SK-N-SH treated with all-trans-retinoic acid at 6 μM for 48 hours (cell line): ENCODE results near the gene GNAS.

Experiments
- ATAC-seq: fragments of 200-7000 bp; cut with Tn5 transposase; 3 replicates; pipeline ENCODE4 v1.9.1; 2020; ENCODE audit warnings: mild to moderate bottlenecking, moderate library complexity
- ARNTL ChIP-seq: fragments of 450-650 bp; formaldehyde crosslinking; IDR thresholded peaks from 2 replicates; pipeline ENCODE4 v1.5.0; 2020; ENCODE audit warnings: low read depth, mild to moderate bottlenecking, moderate library complexity, borderline replicate concordance
- BACH2 ChIP-seq: fragments of 250-450 bp; sonication (Bioruptor Pico); IDR thresholded peaks from 2 replicates; pipeline ENCODE4 v1.9.0; 2021; ENCODE audit warnings: mild to moderate bottlenecking, borderline replicate concordance
- CSDC2 ChIP-seq: fragments of 250-450 bp; sonication (Bioruptor Pico); IDR thresholded peaks from 2 replicates; pipeline ENCODE4 v1.5.0; 2020; ENCODE audit warnings: mild to moderate bottlenecking, moderate library complexity
- ESRRG ChIP-seq: fragments of 250-450 bp; sonication (Bioruptor Pico); IDR thresholded peaks from 2 replicates; pipeline ENCODE4 v1.6.1; 2021; ENCODE audit warnings: mild to moderate bottlenecking
- GLIS3 ChIP-seq: fragments of 250-450 bp; sonication (Bioruptor Pico); IDR thresholded peaks from 2 replicates; pipeline ENCODE4 v1.5.0; 2020; ENCODE audit warnings: mild to moderate bottlenecking, moderate library complexity
- ISL1 ChIP-seq: fragments of 250-450 bp; sonication (Bioruptor Pico); IDR thresholded peaks from 2 replicates; pipeline ENCODE4 v2.1.2; 2022; ENCODE audit warnings: mild to moderate bottlenecking, moderate library complexity
- OSR1 ChIP-seq: fragments of 250-450 bp; sonication (Bioruptor Pico); IDR thresholded peaks from 2 replicates; pipeline ENCODE4 v1.8.0; 2022; ENCODE audit warnings: moderate library complexity, mild to moderate bottlenecking, inconsistent platforms
- POU6F1 ChIP-seq: fragments of 250-450 bp; sonication (Bioruptor Pico); IDR thresholded peaks from 2 replicates; pipeline ENCODE4 v1.8.0; 2021; ENCODE audit warnings: low read depth, mild to moderate bottlenecking, moderate library complexity, borderline replicate concordance
- PPARA ChIP-seq: fragments of 250-450 bp; sonication (Bioruptor Pico); IDR thresholded peaks from 2 replicates; pipeline ENCODE4 v1.5.0; 2020; ENCODE audit warnings: mild to moderate bottlenecking, borderline replicate concordance
- RARB ChIP-seq: fragments of 250-450 bp; sonication (Bioruptor Pico); IDR thresholded peaks from 2 replicates; pipeline ENCODE4 v1.8.0; 2021; ENCODE audit warnings: mild to moderate bottlenecking, moderate library complexity
- SNAI2 ChIP-seq: fragments of 250-450 bp; sonication (Bioruptor Pico); IDR thresholded peaks from 2 replicates; pipeline ENCODE4 v1.5.0; 2020; ENCODE audit warnings: mild to moderate bottlenecking, moderate library complexity
- TCF4 ChIP-seq: fragments of 250-450 bp; sonication (Bioruptor Pico); IDR thresholded peaks from 2 replicates; pipeline ENCODE4 v1.8.0; 2021; ENCODE audit warnings: mild to moderate bottlenecking, moderate library complexity, borderline replicate concordance
- TOX ChIP-seq: fragments of 250-450 bp; sonication (Bioruptor Pico); IDR thresholded peaks from 2 replicates; pipeline ENCODE4 v1.8.0; 2021; ENCODE audit warnings: mild to moderate bottlenecking, moderate library complexity, borderline replicate concordance
- ZC3H10 ChIP-seq: fragments of 250-450 bp; sonication (Bioruptor Pico); IDR thresholded peaks from 2 replicates; pipeline ENCODE4 v1.5.1; 2021; ENCODE audit warnings: mild to moderate bottlenecking, moderate library complexity
- ZFP3 ChIP-seq: fragments of 250-450 bp; sonication (Bioruptor Pico); IDR thresholded peaks from 2 replicates; pipeline ENCODE4 v1.5.0; 2020; ENCODE audit warnings: mild to moderate bottlenecking, moderate library complexity
- ZFP30 ChIP-seq: fragments of 450-650 bp; formaldehyde crosslinking; IDR thresholded peaks from 2 replicates; pipeline ENCODE4 v1.5.0; 2022; ENCODE audit warnings: mild to moderate bottlenecking, moderate library complexity
- ZNF565 ChIP-seq: fragments of 450-650 bp; formaldehyde crosslinking; conservative IDR thresholded peaks from 2 replicates; pipeline ENCODE4 v1.5.0; 2020; ENCODE audit warnings: low read depth, mild to moderate bottlenecking, moderate library complexity
- ZNF70 ChIP-seq: fragments of 450-650 bp; formaldehyde crosslinking; IDR thresholded peaks from 2 replicates; pipeline ENCODE4 v1.5.0; 2020; ENCODE audit warnings: mild to moderate bottlenecking, moderate library complexity
- ZNF8 ChIP-seq: fragments of 450-650 bp; formaldehyde crosslinking; IDR thresholded peaks from 2 replicates; pipeline ENCODE4 v1.5.0; 2020; ENCODE audit warnings: mild to moderate bottlenecking, moderate library complexity
- TF ChIP-seq, protein P1 (sequence below): fragments of 250-450 bp; sonication (Bioruptor Pico); IDR thresholded peaks from 2 replicates; pipeline ENCODE4 v1.5.1; 2020; ENCODE audit warnings: low read depth, mild to moderate bottlenecking, moderate library complexity
- TF ChIP-seq, protein P2 (sequence below): fragments of 250-450 bp; sonication (Bioruptor Pico); IDR thresholded peaks from 2 replicates; pipeline ENCODE4 v1.5.0; 2020; ENCODE audit warnings: mild to moderate bottlenecking, moderate library complexity
- TF ChIP-seq, protein P3 (sequence below): fragments of 250-450 bp; sonication (Bioruptor Pico); IDR thresholded peaks from 2 replicates; pipeline ENCODE4 v1.5.1; 2021; ENCODE audit warnings: mild to moderate bottlenecking, moderate library complexity
- TF ChIP-seq, protein P4 (sequence below): fragments of 250-450 bp; sonication (Bioruptor Pico); IDR thresholded peaks from 2 replicates; pipeline ENCODE4 v1.8.0; 2020; ENCODE audit warnings: mild to moderate bottlenecking, moderate library complexity, borderline replicate concordance

Gene GNAS

DNA sequence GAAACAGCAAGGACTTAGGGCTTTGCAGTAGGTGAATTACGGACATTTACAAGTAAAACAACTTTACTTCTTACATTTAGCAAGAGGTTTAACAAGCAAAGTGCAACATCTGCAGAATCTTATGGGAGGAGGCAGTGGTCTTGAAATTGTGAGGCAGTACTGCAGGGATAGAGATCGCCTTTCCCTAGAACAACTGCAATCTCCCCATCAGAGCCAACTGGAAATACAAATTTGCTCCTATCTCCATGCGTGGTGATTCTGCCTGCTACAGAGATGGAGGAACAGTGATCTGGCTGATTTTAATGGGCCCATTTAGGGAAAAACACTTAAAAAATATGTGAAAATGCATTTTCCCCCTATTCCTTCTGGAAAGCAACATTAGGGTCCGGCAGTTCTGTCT, 25.9 kb downstream of the GNAS start:
- TF ChIP-seq ZFP3 (CRISPR knock-in tag) (no peak), GLIS3 (no peak), ZC3H10 (CRISPR knock-in tag) (no peak), ZNF70 (CRISPR knock-in tag) (no peak), ISL1 (no peak), SNAI2 (CRISPR knock-in tag) (no peak), BACH2 (CRISPR knock-in tag) (no peak), OSR1 (CRISPR knock-in tag) (no peak), RARB (CRISPR knock-in tag) (no peak), ARNTL (no peak), TCF4 (CRISPR knock-in tag) (no peak), ZFP30 (no peak), ZNF565 (CRISPR knock-in tag) (no peak), TOX (no peak), POU6F1 (CRISPR knock-in tag) (no peak), ZNF8 (CRISPR knock-in tag) (no peak)
- TF ChIP-seq, protein P1, sequence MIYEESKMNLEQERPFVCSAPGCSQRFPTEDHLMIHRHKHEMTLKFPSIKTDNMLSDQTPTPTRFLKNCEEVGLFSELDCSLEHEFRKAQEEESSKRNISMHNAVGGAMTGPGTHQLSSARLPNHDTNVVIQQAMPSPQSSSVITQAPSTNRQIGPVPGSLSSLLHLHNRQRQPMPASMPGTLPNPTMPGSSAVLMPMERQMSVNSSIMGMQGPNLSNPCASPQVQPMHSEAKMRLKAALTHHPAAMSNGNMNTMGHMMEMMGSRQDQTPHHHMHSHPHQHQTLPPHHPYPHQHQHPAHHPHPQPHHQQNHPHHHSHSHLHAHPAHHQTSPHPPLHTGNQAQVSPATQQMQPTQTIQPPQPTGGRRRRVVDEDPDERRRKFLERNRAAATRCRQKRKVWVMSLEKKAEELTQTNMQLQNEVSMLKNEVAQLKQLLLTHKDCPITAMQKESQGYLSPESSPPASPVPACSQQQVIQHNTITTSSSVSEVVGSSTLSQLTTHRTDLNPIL (CRISPR knock-in tag), result no peak
- TF ChIP-seq, protein P2, sequence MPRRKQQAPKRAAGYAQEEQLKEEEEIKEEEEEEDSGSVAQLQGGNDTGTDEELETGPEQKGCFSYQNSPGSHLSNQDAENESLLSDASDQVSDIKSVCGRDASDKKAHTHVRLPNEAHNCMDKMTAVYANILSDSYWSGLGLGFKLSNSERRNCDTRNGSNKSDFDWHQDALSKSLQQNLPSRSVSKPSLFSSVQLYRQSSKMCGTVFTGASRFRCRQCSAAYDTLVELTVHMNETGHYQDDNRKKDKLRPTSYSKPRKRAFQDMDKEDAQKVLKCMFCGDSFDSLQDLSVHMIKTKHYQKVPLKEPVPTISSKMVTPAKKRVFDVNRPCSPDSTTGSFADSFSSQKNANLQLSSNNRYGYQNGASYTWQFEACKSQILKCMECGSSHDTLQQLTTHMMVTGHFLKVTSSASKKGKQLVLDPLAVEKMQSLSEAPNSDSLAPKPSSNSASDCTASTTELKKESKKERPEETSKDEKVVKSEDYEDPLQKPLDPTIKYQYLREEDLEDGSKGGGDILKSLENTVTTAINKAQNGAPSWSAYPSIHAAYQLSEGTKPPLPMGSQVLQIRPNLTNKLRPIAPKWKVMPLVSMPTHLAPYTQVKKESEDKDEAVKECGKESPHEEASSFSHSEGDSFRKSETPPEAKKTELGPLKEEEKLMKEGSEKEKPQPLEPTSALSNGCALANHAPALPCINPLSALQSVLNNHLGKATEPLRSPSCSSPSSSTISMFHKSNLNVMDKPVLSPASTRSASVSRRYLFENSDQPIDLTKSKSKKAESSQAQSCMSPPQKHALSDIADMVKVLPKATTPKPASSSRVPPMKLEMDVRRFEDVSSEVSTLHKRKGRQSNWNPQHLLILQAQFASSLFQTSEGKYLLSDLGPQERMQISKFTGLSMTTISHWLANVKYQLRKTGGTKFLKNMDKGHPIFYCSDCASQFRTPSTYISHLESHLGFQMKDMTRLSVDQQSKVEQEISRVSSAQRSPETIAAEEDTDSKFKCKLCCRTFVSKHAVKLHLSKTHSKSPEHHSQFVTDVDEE (CRISPR knock-in tag), result no peak
- TF ChIP-seq, protein P3, sequence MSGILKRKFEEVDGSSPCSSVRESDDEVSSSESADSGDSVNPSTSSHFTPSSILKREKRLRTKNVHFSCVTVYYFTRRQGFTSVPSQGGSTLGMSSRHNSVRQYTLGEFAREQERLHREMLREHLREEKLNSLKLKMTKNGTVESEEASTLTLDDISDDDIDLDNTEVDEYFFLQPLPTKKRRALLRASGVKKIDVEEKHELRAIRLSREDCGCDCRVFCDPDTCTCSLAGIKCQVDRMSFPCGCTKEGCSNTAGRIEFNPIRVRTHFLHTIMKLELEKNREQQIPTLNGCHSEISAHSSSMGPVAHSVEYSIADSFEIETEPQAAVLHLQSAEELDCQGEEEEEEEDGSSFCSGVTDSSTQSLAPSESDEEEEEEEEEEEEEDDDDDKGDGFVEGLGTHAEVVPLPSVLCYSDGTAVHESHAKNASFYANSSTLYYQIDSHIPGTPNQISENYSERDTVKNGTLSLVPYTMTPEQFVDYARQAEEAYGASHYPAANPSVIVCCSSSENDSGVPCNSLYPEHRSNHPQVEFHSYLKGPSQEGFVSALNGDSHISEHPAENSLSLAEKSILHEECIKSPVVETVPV (CRISPR knock-in tag), result no peak
- no peak for ATAC-seq

DNA sequence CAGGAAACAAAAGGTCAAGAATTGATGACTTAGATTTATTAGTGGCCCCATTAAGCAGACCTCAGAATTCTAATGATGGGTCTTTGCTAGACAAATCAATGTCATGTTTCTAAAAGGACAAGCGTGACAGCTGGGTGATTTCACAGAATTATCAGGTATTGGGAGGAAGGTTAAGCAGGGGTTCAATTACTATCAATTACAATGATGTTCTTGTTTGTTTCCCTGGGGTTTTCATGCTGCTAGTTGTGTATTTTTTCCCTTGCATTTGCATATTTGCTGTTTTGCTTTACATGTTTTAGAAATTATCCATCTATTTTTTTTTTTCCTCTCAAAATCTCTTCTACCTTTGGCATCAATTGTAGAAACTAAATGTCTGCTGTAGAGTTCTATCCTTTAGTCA, 27.9 kb downstream of the GNAS start:
- no peak for ATAC-seq
- TF ChIP-seq PPARA (CRISPR knock-in tag) (no peak), GLIS3 (no peak), ZFP3 (CRISPR knock-in tag) (no peak), TOX (no peak), ISL1 (no peak), ZNF70 (CRISPR knock-in tag) (no peak), ZNF8 (CRISPR knock-in tag) (no peak), ZFP30 (no peak), CSDC2 (CRISPR knock-in tag) (no peak), ZC3H10 (CRISPR knock-in tag) (no peak), TCF4 (CRISPR knock-in tag) (no peak), ESRRG (CRISPR knock-in tag) (no peak), BACH2 (CRISPR knock-in tag) (no peak), SNAI2 (CRISPR knock-in tag) (no peak), ZNF565 (CRISPR knock-in tag) (no peak), OSR1 (CRISPR knock-in tag) (no peak)
- TF ChIP-seq, protein P4, sequence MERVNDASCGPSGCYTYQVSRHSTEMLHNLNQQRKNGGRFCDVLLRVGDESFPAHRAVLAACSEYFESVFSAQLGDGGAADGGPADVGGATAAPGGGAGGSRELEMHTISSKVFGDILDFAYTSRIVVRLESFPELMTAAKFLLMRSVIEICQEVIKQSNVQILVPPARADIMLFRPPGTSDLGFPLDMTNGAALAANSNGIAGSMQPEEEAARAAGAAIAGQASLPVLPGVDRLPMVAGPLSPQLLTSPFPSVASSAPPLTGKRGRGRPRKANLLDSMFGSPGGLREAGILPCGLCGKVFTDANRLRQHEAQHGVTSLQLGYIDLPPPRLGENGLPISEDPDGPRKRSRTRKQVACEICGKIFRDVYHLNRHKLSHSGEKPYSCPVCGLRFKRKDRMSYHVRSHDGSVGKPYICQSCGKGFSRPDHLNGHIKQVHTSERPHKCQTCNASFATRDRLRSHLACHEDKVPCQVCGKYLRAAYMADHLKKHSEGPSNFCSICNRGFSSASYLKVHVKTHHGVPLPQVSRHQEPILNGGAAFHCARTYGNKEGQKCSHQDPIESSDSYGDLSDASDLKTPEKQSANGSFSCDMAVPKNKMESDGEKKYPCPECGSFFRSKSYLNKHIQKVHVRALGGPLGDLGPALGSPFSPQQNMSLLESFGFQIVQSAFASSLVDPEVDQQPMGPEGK (CRISPR knock-in tag), result no peak
- TF ChIP-seq, protein P3 (CRISPR knock-in tag), result no peak
- TF ChIP-seq, protein P2 (CRISPR knock-in tag), result no peak
